GM23338 (cell line): ENCODE results near the gene MOB3C. TPM values are rescaled to one million over a fixed set of nuclear protein-coding genes. Genes with fewer than 3 reads are reported as not detected.

Experiments used
- ATAC-seq: fragments of 200-7000 bp; cut with Tn5 transposase; 3 replicates; pipeline ENCODE4 v1.9.1; 2020
- DNase-seq: peaks from one replicate; pipeline ENCODE4 v3.0.0-alpha.2; 2015; ENCODE audit warnings: low spot score
- H2AFZ ChIP-seq: fragments of 200-600 bp; sonication (generic); 2 replicates; pipeline ENCODE4 v1.8.0; 2016; ENCODE audit warnings: antibody characterized with exemption, mild to moderate bottlenecking, moderate library complexity
- H3F3A ChIP-seq: fragments of 200-600 bp; sonication (generic); replicated peaks from 2 replicates; pipeline ENCODE4 v1.8.0; 2017; ENCODE audit warnings: antibody characterized with exemption, mixed run types, low read depth
- H3K27ac ChIP-seq: fragments of 200-600 bp; sonication (generic); 2 replicates; pipeline ENCODE4 v1.6.1; 2016; ENCODE audit warnings: low read depth
- H3K27me3 ChIP-seq: fragments of 200-600 bp; sonication (generic); 2 replicates; pipeline ENCODE4 v1.8.0; 2016; ENCODE audit warnings: mild to moderate bottlenecking, mixed run types, moderate library complexity; ENCODE audit not compliant: insufficient read depth
- H3K36me3 ChIP-seq: fragments of 200-600 bp; sonication (generic); 2 replicates; pipeline ENCODE4 v1.8.0; 2016; ENCODE audit warnings: mild to moderate bottlenecking; ENCODE audit not compliant: insufficient read depth
- H3K4me1 ChIP-seq: fragments of 200-600 bp; sonication (generic); 2 replicates; pipeline ENCODE4 v1.8.0; 2016; ENCODE audit warnings: mild to moderate bottlenecking, moderate library complexity; ENCODE audit not compliant: insufficient read depth
- H3K4me2 ChIP-seq: fragments of 200-600 bp; sonication (generic); 2 replicates; pipeline ENCODE4 v1.7.1; 2017; ENCODE audit warnings: mixed run types
- H3K4me3 ChIP-seq: fragments of 200-600 bp; sonication (generic); 2 replicates; pipeline ENCODE4 v1.6.1; 2016; ENCODE audit warnings: mixed run types
- H3K79me2 ChIP-seq: fragments of 200-600 bp; sonication (generic); replicated peaks from 2 replicates; pipeline ENCODE4 v1.8.0; 2017; ENCODE audit warnings: mild to moderate bottlenecking; ENCODE audit not compliant: insufficient read depth
- H3K9me2 ChIP-seq: fragments of 200-600 bp; sonication (generic); 2 replicates; pipeline ENCODE4 v1.8.0; 2017; ENCODE audit not compliant: insufficient read depth
- H4K20me1 ChIP-seq: fragments of 200-600 bp; sonication (generic); replicated peaks from 2 replicates; pipeline ENCODE4 v1.8.0; 2017; ENCODE audit warnings: mild to moderate bottlenecking; ENCODE audit not compliant: insufficient read depth
- H3K27ac Mint-ChIP-seq: 2 replicates; pipeline ENCODE4 v1.8.0; 2020; ENCODE audit warnings: inconsistent platforms, mild to moderate bottlenecking, moderate library complexity, mixed read lengths
- H3K27me3 Mint-ChIP-seq: 3 replicates; pipeline ENCODE4 v1.8.0; 2022; ENCODE audit warnings: low read depth, mild to moderate bottlenecking, moderate library complexity, mixed read lengths, inconsistent platforms; ENCODE audit not compliant: insufficient read depth, poor library complexity
- H3K36me3 Mint-ChIP-seq: 3 replicates; pipeline ENCODE4 v1.8.0; 2021; ENCODE audit warnings: low read depth, mild to moderate bottlenecking, inconsistent platforms, moderate library complexity, mixed read lengths
- H3K4me1 Mint-ChIP-seq: 3 replicates; pipeline ENCODE4 v1.8.0; 2020; ENCODE audit warnings: mild to moderate bottlenecking, inconsistent platforms, mixed read lengths
- H3K4me3 Mint-ChIP-seq: 3 replicates; pipeline ENCODE4 v1.8.0; 2021; ENCODE audit warnings: moderate library complexity, mild to moderate bottlenecking, inconsistent platforms, mixed read lengths
- H3K9me3 Mint-ChIP-seq: 3 replicates; pipeline ENCODE4 v1.8.0; 2020; ENCODE audit warnings: moderate library complexity, mild to moderate bottlenecking, inconsistent platforms, mixed read lengths
- CREB1 ChIP-seq: fragments of 250-450 bp; sonication (Bioruptor Pico); IDR thresholded peaks from 2 replicates; pipeline ENCODE4 v1.5.0; 2020; ENCODE audit warnings: low read depth, mild to moderate bottlenecking, moderate library complexity
- EZH2 ChIP-seq: fragments of 200-600 bp; sonication (generic); IDR thresholded peaks from one replicate; pipeline ENCODE4 v1.8.0; 2017; ENCODE audit warnings: antibody characterized with exemption, mild to moderate bottlenecking, low read depth; ENCODE audit not compliant: unreplicated experiment
- JUNB ChIP-seq: IDR thresholded peaks from one replicate; pipeline ENCODE4 v1.6.1; 2016; ENCODE audit warnings: antibody characterized with exemption; ENCODE audit not compliant: unreplicated experiment
- POLR2AphosphoS5 ChIP-seq: IDR thresholded peaks from 2 replicates; pipeline ENCODE4 v1.6.1; 2016; ENCODE audit warnings: antibody characterized with exemption, low read depth
- STAT1 ChIP-seq: IDR thresholded peaks from one replicate; pipeline ENCODE4 v1.6.1; 2016; ENCODE audit warnings: antibody characterized with exemption; ENCODE audit not compliant: unreplicated experiment
- ZNF114 ChIP-seq: fragments of 250-450 bp; sonication (Bioruptor Pico); IDR thresholded peaks from 2 replicates; pipeline ENCODE4 v1.5.0; 2020; ENCODE audit warnings: mild to moderate bottlenecking, moderate library complexity
- ZNF331 ChIP-seq: fragments of 250-450 bp; sonication (Bioruptor Pico); IDR thresholded peaks from 2 replicates; pipeline ENCODE4 v1.5.0; 2020; ENCODE audit warnings: low read depth, mild to moderate bottlenecking, moderate library complexity
- polyA plus RNA-seq: library from polyadenylated mRNA; unstranded; fragments of >200 nt; fragmentation: Nextera tagmentation; extraction: Ambion mirVana; gene quantifications from 2 replicates; pipeline ENCODE4 v1.2.1, GENCODE V29; 2016
- total RNA-seq: library from RNA; depleted of rRNA; stranded (reverse); fragments of >200 nt; shearing (Covaris generic); gene quantifications from 2 replicates; pipeline ENCODE4 v1.2.3, GENCODE V29; 2014
- TF ChIP-seq, protein P1 (sequence below): IDR thresholded peaks from one replicate; pipeline ENCODE4 v1.6.1; 2018; ENCODE audit warnings: antibody characterized with exemption; ENCODE audit not compliant: unreplicated experiment
- TF ChIP-seq, protein P2 (sequence below): IDR thresholded peaks from 2 replicates; pipeline ENCODE4 v1.6.1; 2016; ENCODE audit warnings: antibody characterized with exemption
- TF ChIP-seq, protein P3 (sequence below), 2 experiments: fragments of 200-600 bp in 1 of 2; sonication (generic) in 1 of 2; conservative IDR thresholded peaks; 2 replicates each; pipeline versions ENCODE4 v1.5.1 to v1.6.1; 2016 to 2017; ENCODE audit warnings: antibody characterized with exemption in 2 of 2, low read depth in 2 of 2, mild to moderate bottlenecking in 2 of 2, moderate library complexity in 1 of 2

MOB3C gene
- total and polyA plus RNA-seq, 2 experiments from 2014 or later = 1.1 to 6.2 TPM

DNA sequence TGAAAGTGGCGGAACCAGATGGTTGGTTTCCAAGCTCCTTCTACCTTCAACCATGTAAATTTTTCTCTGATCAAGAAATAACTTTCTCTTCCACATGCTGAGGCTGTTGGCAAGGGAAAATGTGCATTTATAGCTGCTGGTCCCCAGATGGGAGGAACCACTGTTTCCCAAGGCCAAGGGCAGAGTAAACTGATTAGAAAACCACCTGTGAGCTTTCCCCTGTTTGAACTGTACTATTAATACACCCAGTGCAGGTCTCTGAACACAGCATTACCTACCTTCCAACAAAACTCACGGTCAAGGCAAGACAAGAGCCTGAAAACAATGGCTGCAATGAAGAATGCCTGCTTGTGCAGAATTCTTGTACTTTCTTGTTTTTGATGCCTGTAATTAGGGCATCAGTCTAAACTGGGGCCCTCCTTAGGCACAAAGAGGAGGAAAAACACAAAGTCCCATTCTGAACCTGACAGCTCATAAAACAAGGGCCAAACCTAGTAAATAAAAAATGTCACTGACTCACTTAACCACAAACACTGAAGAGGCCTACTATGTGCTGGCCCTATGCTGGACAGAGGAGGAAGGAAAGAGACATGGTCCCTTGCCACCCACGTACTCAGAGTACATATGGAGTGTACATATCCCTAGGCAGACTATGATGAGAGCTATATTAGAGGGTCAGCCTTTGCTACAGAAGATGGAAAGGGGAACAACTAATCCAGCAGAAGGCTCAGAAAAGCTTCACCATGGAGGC lies 15.2 kb downstream of the MOB3C start (continued):
- TF ChIP-seq, protein P1, sequence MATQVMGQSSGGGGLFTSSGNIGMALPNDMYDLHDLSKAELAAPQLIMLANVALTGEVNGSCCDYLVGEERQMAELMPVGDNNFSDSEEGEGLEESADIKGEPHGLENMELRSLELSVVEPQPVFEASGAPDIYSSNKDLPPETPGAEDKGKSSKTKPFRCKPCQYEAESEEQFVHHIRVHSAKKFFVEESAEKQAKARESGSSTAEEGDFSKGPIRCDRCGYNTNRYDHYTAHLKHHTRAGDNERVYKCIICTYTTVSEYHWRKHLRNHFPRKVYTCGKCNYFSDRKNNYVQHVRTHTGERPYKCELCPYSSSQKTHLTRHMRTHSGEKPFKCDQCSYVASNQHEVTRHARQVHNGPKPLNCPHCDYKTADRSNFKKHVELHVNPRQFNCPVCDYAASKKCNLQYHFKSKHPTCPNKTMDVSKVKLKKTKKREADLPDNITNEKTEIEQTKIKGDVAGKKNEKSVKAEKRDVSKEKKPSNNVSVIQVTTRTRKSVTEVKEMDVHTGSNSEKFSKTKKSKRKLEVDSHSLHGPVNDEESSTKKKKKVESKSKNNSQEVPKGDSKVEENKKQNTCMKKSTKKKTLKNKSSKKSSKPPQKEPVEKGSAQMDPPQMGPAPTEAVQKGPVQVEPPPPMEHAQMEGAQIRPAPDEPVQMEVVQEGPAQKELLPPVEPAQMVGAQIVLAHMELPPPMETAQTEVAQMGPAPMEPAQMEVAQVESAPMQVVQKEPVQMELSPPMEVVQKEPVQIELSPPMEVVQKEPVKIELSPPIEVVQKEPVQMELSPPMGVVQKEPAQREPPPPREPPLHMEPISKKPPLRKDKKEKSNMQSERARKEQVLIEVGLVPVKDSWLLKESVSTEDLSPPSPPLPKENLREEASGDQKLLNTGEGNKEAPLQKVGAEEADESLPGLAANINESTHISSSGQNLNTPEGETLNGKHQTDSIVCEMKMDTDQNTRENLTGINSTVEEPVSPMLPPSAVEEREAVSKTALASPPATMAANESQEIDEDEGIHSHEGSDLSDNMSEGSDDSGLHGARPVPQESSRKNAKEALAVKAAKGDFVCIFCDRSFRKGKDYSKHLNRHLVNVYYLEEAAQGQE = no peak
- TF ChIP-seq EZH2 (no peak), ZNF114 (CRISPR knock-in tag) (no peak), STAT1 (no peak), POLR2AphosphoS5 (no peak)

DNA sequence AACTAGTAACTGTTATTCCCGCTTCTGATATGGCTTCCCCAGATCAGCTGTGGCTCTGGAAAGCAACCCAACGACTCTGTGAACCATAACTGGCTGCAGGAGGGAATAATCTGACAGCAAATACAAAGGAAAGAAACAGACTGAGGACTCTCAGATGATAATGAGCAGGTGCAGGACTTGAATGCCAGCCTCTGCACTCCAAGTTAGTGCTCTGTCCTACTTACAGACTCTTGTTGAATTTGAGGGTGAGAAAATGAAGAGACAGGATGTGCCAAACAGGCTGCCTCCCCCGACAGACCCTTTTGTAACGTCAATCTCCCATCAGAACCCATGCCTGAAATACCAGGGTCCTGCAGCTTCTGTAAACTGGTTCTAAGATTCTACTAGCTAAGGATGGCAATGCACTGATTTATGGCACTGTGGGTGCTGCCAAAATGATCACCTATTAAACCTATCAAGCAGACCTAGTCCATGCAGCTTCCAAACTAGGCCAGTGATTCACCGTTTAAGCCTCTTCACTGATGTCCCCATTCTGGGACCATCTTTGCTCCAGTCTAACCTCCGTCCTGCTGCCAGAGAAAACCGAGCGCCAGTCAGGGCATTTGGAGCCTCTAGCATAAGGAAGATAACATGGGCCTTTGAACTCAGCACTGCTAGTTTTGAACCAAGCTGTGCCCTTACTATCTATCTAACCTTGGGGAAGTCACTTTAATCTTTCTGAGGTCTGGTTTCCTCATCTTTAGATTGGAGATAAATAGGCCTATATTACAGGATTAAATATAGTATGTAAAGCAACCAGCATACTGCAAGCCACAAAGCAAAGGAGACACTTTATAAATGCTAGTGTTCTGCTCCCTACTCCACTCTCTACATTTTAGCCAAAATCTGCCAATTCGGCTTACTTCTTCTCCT lies 17.3 kb downstream of the MOB3C start:
- no peak overlapping the region for H3K4me3 ChIP-seq
- Mint-ChIP-seq H3K9me3 (no peaks in the 10 kb centered on the region), H3K4me3 (no peak overlapping the region), H3K4me1 (peaks cover 15% of the 10 kb centered on the region), H3K36me3 (no peaks in the 10 kb centered on the region), H3K27me3 (peaks cover 12% of the 10 kb centered on the region), H3K27ac (no peak overlapping the region)
- H3K27me3 ChIP-seq = no peaks in the 10 kb centered on the region
- H3K36me3 ChIP-seq = no peaks in the 10 kb centered on the region
- H4K20me1 ChIP-seq = no peaks in the 10 kb centered on the region
- H3K4me1 ChIP-seq = peaks cover 6% of the 10 kb centered on the region
- H2AFZ ChIP-seq = no peak overlapping the region
- H3K79me2 ChIP-seq = no peaks in the 10 kb centered on the region
- no peaks in the 10 kb centered on the region for H3F3A ChIP-seq
- no peak for ATAC-seq
- no peak overlapping the region for H3K27ac ChIP-seq
- H3K9me2 ChIP-seq = no peaks in the 10 kb centered on the region
- DNase-seq = no peak
- no peak overlapping the region for H3K4me2 ChIP-seq
- TF ChIP-seq POLR2AphosphoS5 (no peak), CREB1 (CRISPR knock-in tag) (no peak), EZH2 (no peak), ZNF331 (CRISPR knock-in tag) (no peak), JUNB (no peak), ZNF114 (CRISPR knock-in tag) (no peak)
- TF ChIP-seq, protein P2, sequence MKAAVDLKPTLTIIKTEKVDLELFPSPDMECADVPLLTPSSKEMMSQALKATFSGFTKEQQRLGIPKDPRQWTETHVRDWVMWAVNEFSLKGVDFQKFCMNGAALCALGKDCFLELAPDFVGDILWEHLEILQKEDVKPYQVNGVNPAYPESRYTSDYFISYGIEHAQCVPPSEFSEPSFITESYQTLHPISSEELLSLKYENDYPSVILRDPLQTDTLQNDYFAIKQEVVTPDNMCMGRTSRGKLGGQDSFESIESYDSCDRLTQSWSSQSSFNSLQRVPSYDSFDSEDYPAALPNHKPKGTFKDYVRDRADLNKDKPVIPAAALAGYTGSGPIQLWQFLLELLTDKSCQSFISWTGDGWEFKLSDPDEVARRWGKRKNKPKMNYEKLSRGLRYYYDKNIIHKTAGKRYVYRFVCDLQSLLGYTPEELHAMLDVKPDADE = no peak
- TF ChIP-seq, protein P3, sequence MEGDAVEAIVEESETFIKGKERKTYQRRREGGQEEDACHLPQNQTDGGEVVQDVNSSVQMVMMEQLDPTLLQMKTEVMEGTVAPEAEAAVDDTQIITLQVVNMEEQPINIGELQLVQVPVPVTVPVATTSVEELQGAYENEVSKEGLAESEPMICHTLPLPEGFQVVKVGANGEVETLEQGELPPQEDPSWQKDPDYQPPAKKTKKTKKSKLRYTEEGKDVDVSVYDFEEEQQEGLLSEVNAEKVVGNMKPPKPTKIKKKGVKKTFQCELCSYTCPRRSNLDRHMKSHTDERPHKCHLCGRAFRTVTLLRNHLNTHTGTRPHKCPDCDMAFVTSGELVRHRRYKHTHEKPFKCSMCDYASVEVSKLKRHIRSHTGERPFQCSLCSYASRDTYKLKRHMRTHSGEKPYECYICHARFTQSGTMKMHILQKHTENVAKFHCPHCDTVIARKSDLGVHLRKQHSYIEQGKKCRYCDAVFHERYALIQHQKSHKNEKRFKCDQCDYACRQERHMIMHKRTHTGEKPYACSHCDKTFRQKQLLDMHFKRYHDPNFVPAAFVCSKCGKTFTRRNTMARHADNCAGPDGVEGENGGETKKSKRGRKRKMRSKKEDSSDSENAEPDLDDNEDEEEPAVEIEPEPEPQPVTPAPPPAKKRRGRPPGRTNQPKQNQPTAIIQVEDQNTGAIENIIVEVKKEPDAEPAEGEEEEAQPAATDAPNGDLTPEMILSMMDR (conservative IDR thresholded peaks at IDR 0.05; ENCODE audit: low read depth in 2 of 2) = no peak
- TF ChIP-seq, protein P1 = no peak
